Hematopoietic multipotent progenitor cell treated with erythropoietin and hydrocortisone succinate and interleukin-3 and kit ligand, for 8 days (in vitro differentiated cells): ENCODE data around the gene TGM6.

Experiments used
- DNase-seq: peaks from one replicate; pipeline ENCODE4 v3.0.0-alpha.2; 2015

The TGM6 gene

GRCh38 chr20:2380601-2381000 lies at the start of gene TGM6:
Gene TGM6, plus strand, starts transcription at chr20:2380901. Its CDS starts 68 bp downstream, at chr20:2380969.
- DNase-seq, result no peak

- DNase-seq, result no peak
Measured at GRCh38 chr20:2331106-2331505, 49.6 kb upstream of the TGM6 start.

GRCh38 chr20:2331901-2332565 lies 48.7 kb upstream of the TGM6 start:
- DNase-seq, result no peak

GRCh38 chr20:2332711-2333110 lies 48.0 kb upstream of the TGM6 start:
- DNase-seq, result no peak

GRCh38 chr20:2333821-2334220 lies 46.9 kb upstream of the TGM6 start:
- DNase-seq, result no peak

GRCh38 chr20:2335096-2335870 lies 45.4 kb upstream of the TGM6 start:
- DNase-seq, result no peak

GRCh38 chr20:2336471-2336870 lies 44.2 kb upstream of the TGM6 start:
- no peak for DNase-seq

- DNase-seq, result no peak
Measured at GRCh38 chr20:2337142-2337541, 43.6 kb upstream of the TGM6 start.

- DNase-seq, result no peak
Measured at GRCh38 chr20:2338411-2339066, 42.2 kb upstream of the TGM6 start.

GRCh38 chr20:2340136-2340535 lies 40.6 kb upstream of the TGM6 start:
- no peak for DNase-seq

- no peak for DNase-seq
Measured at GRCh38 chr20:2340823-2341222, 39.9 kb upstream of the TGM6 start.

GRCh38 chr20:2341336-2341735 lies 39.4 kb upstream of the TGM6 start:
- DNase-seq, result no peak

- no peak for DNase-seq
Measured at GRCh38 chr20:2342243-2342642, 38.5 kb upstream of the TGM6 start.

GRCh38 chr20:2346188-2346587 lies 34.5 kb upstream of the TGM6 start:
- no peak for DNase-seq

- no peak for DNase-seq
Measured at GRCh38 chr20:2348336-2348735, 32.4 kb upstream of the TGM6 start.

GRCh38 chr20:2349801-2350200 lies 30.9 kb upstream of the TGM6 start:
- DNase-seq, result no peak

GRCh38 chr20:2350606-2351005 lies 30.1 kb upstream of the TGM6 start:
- DNase-seq, result no peak

- no peak for DNase-seq
Measured at GRCh38 chr20:2353231-2353630, 27.5 kb upstream of the TGM6 start.

- no peak for DNase-seq
Measured at GRCh38 chr20:2357114-2357513, 23.6 kb upstream of the TGM6 start.

GRCh38 chr20:2358006-2358405 lies 22.7 kb upstream of the TGM6 start:
- DNase-seq, result no peak

- no peak for DNase-seq
Measured at GRCh38 chr20:2361035-2361593, 19.6 kb upstream of the TGM6 start.

GRCh38 chr20:2363187-2363586 lies 17.5 kb upstream of the TGM6 start:
- no peak for DNase-seq

- no peak for DNase-seq
Measured at GRCh38 chr20:2363587-2363986, 17.1 kb upstream of the TGM6 start.

GRCh38 chr20:2364044-2364443 lies 16.7 kb upstream of the TGM6 start:
- no peak for DNase-seq
